Choroid plexus epithelial cell (primary cell): ENCODE data around the gene PLCB3.
A peak's percentile ranks its signal among the peaks of the same experiment; 100 is the strongest.

ENCODE experiments used
- DNase-seq: peaks from one replicate; pipeline ENCODE4 v3.0.0-alpha.2; 2010; ENCODE audit warnings: low read depth
- H3K4me3 ChIP-seq: 2 replicates; pipeline ENCODE4 v1.5.1; 2011; ENCODE audit warnings: low read depth, mild to moderate bottlenecking, control low read depth, low read length, moderate library complexity
- TF ChIP-seq, protein P1 (sequence below): conservative IDR thresholded peaks from 2 replicates; pipeline ENCODE4 v1.5.1; 2011; ENCODE audit warnings: low read depth, mild to moderate bottlenecking, control low read depth, inconsistent platforms, low read length, moderate library complexity

PLCB3 gene

DNA sequence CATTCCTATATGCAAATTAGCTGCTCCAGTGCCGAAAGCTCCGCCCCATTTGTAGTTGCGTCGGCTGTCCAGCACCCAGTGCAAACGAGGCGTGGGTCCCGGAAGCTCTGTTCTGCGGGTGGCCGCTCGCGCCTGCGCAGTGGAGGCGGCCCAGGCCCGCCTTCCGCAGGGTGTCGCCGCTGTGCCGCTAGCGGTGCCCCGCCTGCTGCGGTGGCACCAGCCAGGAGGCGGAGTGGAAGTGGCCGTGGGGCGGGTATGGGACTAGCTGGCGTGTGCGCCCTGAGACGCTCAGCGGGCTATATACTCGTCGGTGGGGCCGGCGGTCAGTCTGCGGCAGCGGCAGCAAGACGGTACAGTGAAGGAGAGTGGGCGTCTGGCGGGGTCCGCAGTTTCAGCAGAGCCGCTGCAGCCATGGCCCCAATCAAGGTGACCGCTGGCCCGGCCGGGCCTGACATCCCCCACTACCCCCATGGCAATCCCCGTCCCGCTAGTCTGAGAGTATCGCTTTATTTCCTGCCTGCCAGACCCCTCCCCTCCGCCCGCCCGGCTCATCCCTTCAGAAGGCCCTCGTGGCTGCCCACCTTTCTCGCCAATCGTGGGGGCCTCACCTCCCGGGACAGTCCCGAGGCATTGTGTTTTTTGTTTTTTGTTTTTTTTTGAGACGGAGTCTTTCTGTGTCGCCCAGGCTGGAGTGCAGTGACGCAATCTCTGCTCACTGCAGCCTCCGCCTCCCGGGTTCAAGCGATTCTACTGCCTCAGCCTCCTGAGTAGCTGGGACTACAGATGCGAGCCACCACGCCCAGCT, 66.8 kb downstream of the PLCB3 start, which contains the start of gene PRDX5:
TSS of gene PRDX5 (plus strand) at position 161 of the 805 bp plus-strand sequence. CDS start at position 256, 95 bp downstream.
- H3K4me3 ChIP-seq: peak within 1 kb of the TSS; percentile 99
- TF ChIP-seq, protein P1, sequence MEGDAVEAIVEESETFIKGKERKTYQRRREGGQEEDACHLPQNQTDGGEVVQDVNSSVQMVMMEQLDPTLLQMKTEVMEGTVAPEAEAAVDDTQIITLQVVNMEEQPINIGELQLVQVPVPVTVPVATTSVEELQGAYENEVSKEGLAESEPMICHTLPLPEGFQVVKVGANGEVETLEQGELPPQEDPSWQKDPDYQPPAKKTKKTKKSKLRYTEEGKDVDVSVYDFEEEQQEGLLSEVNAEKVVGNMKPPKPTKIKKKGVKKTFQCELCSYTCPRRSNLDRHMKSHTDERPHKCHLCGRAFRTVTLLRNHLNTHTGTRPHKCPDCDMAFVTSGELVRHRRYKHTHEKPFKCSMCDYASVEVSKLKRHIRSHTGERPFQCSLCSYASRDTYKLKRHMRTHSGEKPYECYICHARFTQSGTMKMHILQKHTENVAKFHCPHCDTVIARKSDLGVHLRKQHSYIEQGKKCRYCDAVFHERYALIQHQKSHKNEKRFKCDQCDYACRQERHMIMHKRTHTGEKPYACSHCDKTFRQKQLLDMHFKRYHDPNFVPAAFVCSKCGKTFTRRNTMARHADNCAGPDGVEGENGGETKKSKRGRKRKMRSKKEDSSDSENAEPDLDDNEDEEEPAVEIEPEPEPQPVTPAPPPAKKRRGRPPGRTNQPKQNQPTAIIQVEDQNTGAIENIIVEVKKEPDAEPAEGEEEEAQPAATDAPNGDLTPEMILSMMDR: no peak
- peak; percentile 97 for DNase-seq
